Lower leg skin (tissue), 3 donors: ENCODE results near the gene CHD6.

Experiments
- POLR2A ChIP-seq, 2 donors: fragments of 450-650 bp; IDR thresholded peaks; one replicate each; pipeline ENCODE4 v1.6.1; 2016 to 2017; ENCODE audit warnings: antibody characterized with exemption in 2 of 2, mild to moderate bottlenecking in 1 of 2, moderate library complexity in 1 of 2
- TF ChIP-seq, protein P1 (sequence below), 3 donors: fragments of 450-650 bp; IDR thresholded peaks; one replicate each; pipeline ENCODE4 v1.5.1; 2016; ENCODE audit warnings: antibody characterized with exemption in 3 of 3, mild to moderate bottlenecking in 3 of 3, moderate library complexity in 2 of 3

DNA sequence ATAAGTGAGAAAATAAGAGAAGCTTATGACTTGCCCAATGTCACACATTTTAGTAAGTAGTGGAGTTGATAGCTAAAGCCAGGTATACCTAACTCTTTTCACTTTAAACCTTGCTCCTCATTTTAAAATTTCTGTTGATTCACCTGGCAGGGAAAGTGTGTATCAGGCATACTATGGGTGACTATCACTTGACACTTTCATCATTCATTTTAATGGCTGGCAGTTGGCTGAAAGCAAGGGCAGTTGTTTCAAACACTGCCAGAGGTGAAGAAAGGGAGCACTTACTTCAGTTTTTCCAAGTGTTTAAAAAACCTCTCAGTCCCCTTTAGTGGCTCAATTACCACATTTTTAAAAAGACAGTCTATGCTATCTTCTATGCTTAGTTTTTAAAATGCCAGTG lies 173.4 kb downstream of the CHD6 start:
- TF ChIP-seq, protein P1, sequence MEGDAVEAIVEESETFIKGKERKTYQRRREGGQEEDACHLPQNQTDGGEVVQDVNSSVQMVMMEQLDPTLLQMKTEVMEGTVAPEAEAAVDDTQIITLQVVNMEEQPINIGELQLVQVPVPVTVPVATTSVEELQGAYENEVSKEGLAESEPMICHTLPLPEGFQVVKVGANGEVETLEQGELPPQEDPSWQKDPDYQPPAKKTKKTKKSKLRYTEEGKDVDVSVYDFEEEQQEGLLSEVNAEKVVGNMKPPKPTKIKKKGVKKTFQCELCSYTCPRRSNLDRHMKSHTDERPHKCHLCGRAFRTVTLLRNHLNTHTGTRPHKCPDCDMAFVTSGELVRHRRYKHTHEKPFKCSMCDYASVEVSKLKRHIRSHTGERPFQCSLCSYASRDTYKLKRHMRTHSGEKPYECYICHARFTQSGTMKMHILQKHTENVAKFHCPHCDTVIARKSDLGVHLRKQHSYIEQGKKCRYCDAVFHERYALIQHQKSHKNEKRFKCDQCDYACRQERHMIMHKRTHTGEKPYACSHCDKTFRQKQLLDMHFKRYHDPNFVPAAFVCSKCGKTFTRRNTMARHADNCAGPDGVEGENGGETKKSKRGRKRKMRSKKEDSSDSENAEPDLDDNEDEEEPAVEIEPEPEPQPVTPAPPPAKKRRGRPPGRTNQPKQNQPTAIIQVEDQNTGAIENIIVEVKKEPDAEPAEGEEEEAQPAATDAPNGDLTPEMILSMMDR (IDR thresholded peaks at IDR 0.05): no peak
- no peak for TF ChIP-seq POLR2A (IDR thresholded peaks at IDR 0.05)
